VCaP (cell line): ENCODE results near the gene LYPLA2.

Experiments used
- H3K27ac ChIP-seq: fragments of 450-650 bp; 2 replicates; pipeline ENCODE4 v1.5.1; 2017
- TF ChIP-seq, protein P1 (sequence below): fragments of 450-650 bp; conservative IDR thresholded peaks from 2 replicates; pipeline ENCODE4 v1.5.1; 2017; ENCODE audit warnings: mild to moderate bottlenecking, moderate library complexity

The LYPLA2 gene

DNA sequence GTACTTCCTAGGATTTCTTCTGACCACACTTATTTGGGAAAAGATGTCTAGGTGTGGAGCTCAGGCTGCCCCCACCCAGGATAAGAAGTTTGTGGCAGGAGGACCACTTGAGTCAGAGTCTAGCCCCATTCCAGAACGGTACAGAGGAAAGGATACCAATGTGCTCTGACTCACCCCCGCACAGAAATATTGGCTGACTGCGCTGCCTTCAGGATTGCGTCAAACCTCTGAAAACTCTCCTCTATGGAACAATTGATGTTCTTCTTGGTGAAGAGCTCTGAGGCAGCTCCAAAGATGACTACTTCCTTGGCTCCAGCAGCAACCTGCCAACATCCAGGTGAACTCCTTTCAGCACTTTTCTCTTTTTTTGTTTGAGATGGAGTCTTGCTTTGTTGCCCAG, 23.1 kb downstream of the LYPLA2 start:
- TF ChIP-seq, protein P1, sequence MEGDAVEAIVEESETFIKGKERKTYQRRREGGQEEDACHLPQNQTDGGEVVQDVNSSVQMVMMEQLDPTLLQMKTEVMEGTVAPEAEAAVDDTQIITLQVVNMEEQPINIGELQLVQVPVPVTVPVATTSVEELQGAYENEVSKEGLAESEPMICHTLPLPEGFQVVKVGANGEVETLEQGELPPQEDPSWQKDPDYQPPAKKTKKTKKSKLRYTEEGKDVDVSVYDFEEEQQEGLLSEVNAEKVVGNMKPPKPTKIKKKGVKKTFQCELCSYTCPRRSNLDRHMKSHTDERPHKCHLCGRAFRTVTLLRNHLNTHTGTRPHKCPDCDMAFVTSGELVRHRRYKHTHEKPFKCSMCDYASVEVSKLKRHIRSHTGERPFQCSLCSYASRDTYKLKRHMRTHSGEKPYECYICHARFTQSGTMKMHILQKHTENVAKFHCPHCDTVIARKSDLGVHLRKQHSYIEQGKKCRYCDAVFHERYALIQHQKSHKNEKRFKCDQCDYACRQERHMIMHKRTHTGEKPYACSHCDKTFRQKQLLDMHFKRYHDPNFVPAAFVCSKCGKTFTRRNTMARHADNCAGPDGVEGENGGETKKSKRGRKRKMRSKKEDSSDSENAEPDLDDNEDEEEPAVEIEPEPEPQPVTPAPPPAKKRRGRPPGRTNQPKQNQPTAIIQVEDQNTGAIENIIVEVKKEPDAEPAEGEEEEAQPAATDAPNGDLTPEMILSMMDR = no peak
- no peak overlapping the region for H3K27ac ChIP-seq

DNA sequence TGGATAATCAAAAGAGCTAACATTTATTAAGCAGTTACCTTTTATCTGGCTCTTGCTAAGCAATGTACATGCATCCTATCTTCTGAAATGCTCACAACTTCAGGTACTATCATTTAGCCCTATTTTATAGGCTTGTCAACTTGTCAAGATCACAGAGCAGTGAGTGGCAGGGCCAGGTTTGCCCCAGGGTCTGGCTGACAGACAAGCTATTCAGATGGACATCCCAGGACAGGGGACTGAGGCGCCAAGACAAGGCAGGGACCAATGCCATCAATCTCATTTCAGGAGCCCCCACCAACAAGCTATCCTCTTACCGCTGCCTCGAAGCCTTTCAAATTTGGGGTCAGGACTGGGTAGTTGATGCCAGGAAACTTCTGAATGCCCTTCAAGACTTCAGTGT, 25.4 kb downstream of the LYPLA2 start:
- H3K27ac ChIP-seq = no peak overlapping the region
- TF ChIP-seq, protein P1 = no peak

DNA sequence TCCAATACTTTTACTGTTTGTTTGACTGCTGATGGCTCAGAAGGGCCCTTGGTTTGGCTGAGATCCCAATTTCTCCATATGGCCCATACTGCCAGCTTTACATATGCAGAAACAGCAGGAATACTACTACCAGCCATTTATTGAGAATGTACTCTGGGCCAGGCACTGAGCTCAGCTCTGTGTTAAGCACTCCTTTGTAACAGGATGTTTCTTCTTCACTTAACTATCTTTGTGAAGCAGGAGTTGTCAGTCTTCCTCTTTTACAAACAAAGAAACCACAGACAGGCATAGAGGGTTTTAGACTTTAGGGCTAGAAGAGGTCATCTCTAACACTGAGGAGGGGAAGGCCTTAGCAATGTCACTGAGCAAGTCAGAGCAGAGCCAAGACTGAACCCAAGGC, 26.0 kb downstream of the LYPLA2 start:
- TF ChIP-seq, protein P1 = no peak
- H3K27ac ChIP-seq = no peak overlapping the region

DNA sequence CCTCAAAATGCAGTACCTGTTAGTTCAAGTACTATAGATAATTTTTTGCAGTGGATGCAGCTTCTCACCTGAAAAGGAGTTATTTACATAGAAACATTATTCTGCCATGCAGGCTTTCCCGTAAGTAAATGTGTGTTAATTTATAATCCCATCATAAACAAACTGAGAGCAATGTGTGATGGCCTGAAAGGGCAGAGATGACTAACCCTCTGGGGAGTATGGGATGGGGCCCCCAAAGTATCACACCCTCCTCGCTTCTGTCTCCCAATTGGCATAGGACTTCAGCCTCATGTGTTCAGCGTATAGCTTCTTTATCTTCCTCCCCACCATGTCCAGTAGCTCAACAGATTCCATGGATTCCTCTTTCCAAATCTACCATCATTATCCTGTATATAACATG, 26.7 kb downstream of the LYPLA2 start:
- TF ChIP-seq, protein P1 = no peak
- H3K27ac ChIP-seq = no peak overlapping the region

DNA sequence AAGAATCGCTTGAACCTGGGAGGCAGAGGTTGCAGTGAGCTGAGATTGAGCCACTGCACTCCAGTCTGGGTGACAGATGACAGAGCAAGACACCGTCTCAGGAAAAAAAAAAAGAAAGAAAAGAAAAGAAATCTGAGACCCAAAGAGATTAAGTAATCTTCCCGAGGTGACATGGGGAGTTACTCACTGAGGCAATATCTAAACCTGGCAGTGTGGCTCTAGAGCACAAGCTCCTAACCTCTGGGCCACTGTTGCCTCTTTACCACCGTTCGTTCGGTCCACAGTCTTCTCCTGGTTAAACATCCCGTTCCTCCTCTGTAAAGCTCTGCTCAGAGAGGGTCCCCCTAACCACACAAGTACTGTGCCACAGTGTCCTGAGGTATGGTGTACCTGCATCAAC, 32.8 kb downstream of the LYPLA2 start:
- TF ChIP-seq, protein P1 = no peak
- no peak overlapping the region for H3K27ac ChIP-seq

DNA sequence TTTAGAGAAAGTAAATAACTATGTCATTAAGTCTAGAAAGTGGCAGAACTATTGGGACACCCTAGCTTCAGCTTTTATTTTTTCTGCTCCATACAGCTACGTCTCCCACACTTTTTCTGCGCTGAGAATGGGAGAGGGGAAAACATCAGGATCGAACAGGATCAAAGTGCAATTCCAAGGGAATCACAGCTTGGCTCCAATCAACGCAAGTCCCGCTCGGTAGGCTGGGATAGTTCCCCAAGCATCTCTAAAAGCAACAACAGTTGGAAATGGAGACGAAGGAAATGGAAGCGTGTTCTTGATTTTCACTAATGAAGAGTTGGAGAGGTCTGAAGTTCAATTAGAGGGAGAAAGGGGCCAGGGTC, 33.7 kb downstream of the LYPLA2 start:
- H3K27ac ChIP-seq = peak overlapping the region; percentile 84
- TF ChIP-seq, protein P1 = no peak

DNA sequence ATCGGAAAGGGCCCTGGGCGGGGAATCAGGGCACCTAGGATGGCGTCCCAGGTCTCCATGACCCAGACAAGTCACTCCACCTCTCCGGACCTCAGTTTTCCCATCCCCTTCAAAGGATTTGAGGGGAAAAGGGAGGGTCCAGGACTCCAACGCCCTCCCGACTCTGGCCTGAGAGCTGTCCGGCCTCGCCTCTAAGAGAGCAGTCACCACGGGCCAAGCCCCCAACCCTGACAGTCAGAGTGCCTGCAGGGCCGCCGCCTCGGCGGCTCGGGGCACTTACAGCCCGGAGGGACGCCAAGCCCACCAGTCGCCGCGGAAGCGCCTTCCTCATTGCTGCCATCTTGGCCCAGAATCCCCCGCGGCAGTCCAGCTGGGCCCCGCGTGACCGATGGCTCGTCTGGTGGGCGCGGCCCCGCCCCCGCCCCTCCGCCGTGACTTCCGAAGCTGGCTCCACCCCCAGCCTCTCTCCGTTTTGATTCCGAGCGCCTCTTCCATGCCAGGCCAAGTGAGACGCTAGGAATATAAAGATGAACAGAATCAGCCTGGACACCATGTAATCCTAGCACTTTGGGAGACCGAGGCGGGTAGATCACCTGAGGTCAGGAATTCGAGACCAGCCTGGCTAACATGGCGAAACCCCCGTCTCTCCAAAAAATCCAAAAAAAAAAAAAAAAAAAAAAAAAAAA, 34.3 kb downstream of the LYPLA2 start, which contains the start of gene HMGCL:
Gene HMGCL (minus strand): TSS at position 354 of the 686 bp plus-strand sequence. CDS start 14 bp downstream, at position 340.
- TF ChIP-seq, protein P1 = no peak
- peak within 1 kb of the TSS; percentile 84 for H3K27ac ChIP-seq
